ENCODE results near the gene TAS2R50.
"Not testable (repeated sequence)": the region's sequence is repeated elsewhere in the genome, so short reads cannot be mapped to it uniquely, and the experiment has no call there.

TAS2R50 gene

GRCh38 chr12:10986812-10987211 lies at the start of gene TAS2R50:
TAS2R50 (minus strand) TSS chr12:10986912; CDS start chr12:10986860, 52 bp downstream.
- ATAC-seq: no peak
- no peak for DNase-seq

GRCh38 chr12:11033959-11034358 lies 47.2 kb upstream of the TAS2R50 start:
- ATAC-seq: peak; percentile 63
- not testable (repeated sequence) for DNase-seq

- DNase-seq (no peak), ATAC-seq (no peak)
Measured at GRCh38 chr12:11031307-11031706, 44.6 kb upstream of the TAS2R50 start, which contains the start of gene TAS2R31. TAS2R31 (minus strand) TSS chr12:11031407; CDS start chr12:11031335, 72 bp downstream.

GRCh38 chr12:11026118-11026517 lies 39.4 kb upstream of the TAS2R50 start:
- DNase-seq (no peak), ATAC-seq (no peak)

GRCh38 chr12:11023387-11023786 lies 36.7 kb upstream of the TAS2R50 start:
- no peak for DNase-seq
- no peak for ATAC-seq

GRCh38 chr12:11022520-11022919 lies 35.8 kb upstream of the TAS2R50 start, which contains the start of gene TAS2R19:
TAS2R19 (minus strand) TSS chr12:11022620; CDS start chr12:11022571, 49 bp downstream.
- ATAC-seq (no peak), DNase-seq (no peak)

- ATAC-seq (no peak), DNase-seq (no peak)
Measured at GRCh38 chr12:11016937-11017336, 30.2 kb upstream of the TAS2R50 start.

- no peak for ATAC-seq
- no peak for DNase-seq
Measured at GRCh38 chr12:11015775-11016430, 29.2 kb upstream of the TAS2R50 start.

- ATAC-seq: no peak
- DNase-seq: no peak
Measured at GRCh38 chr12:11014234-11014633, 27.5 kb upstream of the TAS2R50 start.

GRCh38 chr12:11007608-11008007 lies 20.9 kb upstream of the TAS2R50 start:
- ATAC-seq: no peak

GRCh38 chr12:10998204-10998603 lies 11.5 kb upstream of the TAS2R50 start, which contains the start of gene TAS2R20:
TAS2R20 (minus strand) TSS chr12:10998304; CDS start chr12:10997875, 429 bp downstream.
- ATAC-seq (no peak), DNase-seq (no peak)

More at GRCh38 chr12:11007608-11008007, 20.9 kb upstream of the TAS2R50 start:
- no peak for DNase-seq

- DNase-seq (no peak), ATAC-seq (no peak)
Measured at GRCh38 chr12:10994307-10994706, 7.6 kb upstream of the TAS2R50 start.

- ATAC-seq (peak; percentile 52), DNase-seq (no peak)
Measured at GRCh38 chr12:10989107-10989506, 2.4 kb upstream of the TAS2R50 start.

- peak; percentile 5 for DNase-seq
- ATAC-seq: peak; percentile 83
Measured at GRCh38 chr12:10982244-10982643, 4.5 kb downstream of the TAS2R50 start.

GRCh38 chr12:10974965-10975364 lies 11.7 kb downstream of the TAS2R50 start:
- ATAC-seq (no peak), DNase-seq (no peak)

- no peak for DNase-seq
- no peak for ATAC-seq
Measured at GRCh38 chr12:10968765-10969456, 17.8 kb downstream of the TAS2R50 start.

GRCh38 chr12:10967409-10967808 lies 19.3 kb downstream of the TAS2R50 start:
- no peak for DNase-seq
- no peak for ATAC-seq

GRCh38 chr12:10966314-10966713 lies 20.4 kb downstream of the TAS2R50 start:
- no peak for DNase-seq
- no peak for ATAC-seq

GRCh38 chr12:10965476-10965875 lies 21.2 kb downstream of the TAS2R50 start:
- DNase-seq (no peak), ATAC-seq (no peak)

- ATAC-seq (no peak), DNase-seq (no peak)
Measured at GRCh38 chr12:10960211-10960610, 26.5 kb downstream of the TAS2R50 start.

GRCh38 chr12:10959804-10960203 lies 26.9 kb downstream of the TAS2R50 start:
- no peak for ATAC-seq
- DNase-seq: no peak

GRCh38 chr12:10957741-10958140 lies 29.0 kb downstream of the TAS2R50 start:
- DNase-seq (no peak), ATAC-seq (no peak)

- DNase-seq: no peak
- ATAC-seq: no peak
Measured at GRCh38 chr12:10956085-10956484, 30.6 kb downstream of the TAS2R50 start.
